Tibial nerve (tissue), 4 donors: ENCODE data around the gene LMF1. TPM values are rescaled to one million over a fixed set of nuclear protein-coding genes. Genes with fewer than 3 reads are reported as not detected.
"Not testable (repeated sequence)": the region's sequence is repeated elsewhere in the genome, so short reads cannot be mapped to it uniquely, and the experiment has no call there.

Source experiments
- DNase-seq, 2 donors: peaks; one replicate each; pipeline ENCODE4 v3.0.0-alpha.2; 2019; ENCODE audit warnings: low spot score in 2 of 2
- H3K27ac ChIP-seq, 4 donors: fragments of 200-600 bp; sonication (generic) in 3 of 4; one replicate each; pipeline ENCODE4 v1.5.1; 2017 to 2019; ENCODE audit warnings: mild to moderate bottlenecking in 1 of 4
- H3K27me3 ChIP-seq, 2 donors: fragments of 200-600 bp; sonication (generic) in 1 of 2; one replicate each; pipeline versions ENCODE4 v1.5.1 to v1.6.0; 2017 to 2019
- H3K36me3 ChIP-seq, 3 donors: fragments of 200-600 bp; sonication (generic); one replicate each; pipeline ENCODE4 v1.5.1; 2018 to 2019
- H3K4me1 ChIP-seq, 4 donors: fragments of 200-600 bp; sonication (generic) in 3 of 4; one replicate each; pipeline ENCODE4 v1.5.1; 2017 to 2019
- H3K4me3 ChIP-seq, 4 donors: fragments of 200-600 bp; sonication (generic) in 3 of 4; one replicate each; pipeline ENCODE4 v1.5.1; 2017 to 2019; ENCODE audit warnings: mild to moderate bottlenecking in 1 of 4, moderate library complexity in 1 of 4
- H3K9me3 ChIP-seq, 4 donors: fragments of 200-600 bp; sonication (generic) in 3 of 4; one replicate each; pipeline ENCODE4 v1.5.1; 2017 to 2019
- EP300 ChIP-seq, 2 donors: sonication (generic); formaldehyde crosslinking; IDR thresholded peaks; one replicate each; pipeline ENCODE4 v1.6.1; 2017; ENCODE audit warnings: antibody characterized with exemption in 2 of 2, mild to moderate bottlenecking in 1 of 2
- POLR2A ChIP-seq, 2 donors: fragments of 450-650 bp; IDR thresholded peaks; one replicate each; pipeline ENCODE4 v1.6.1; 2017; ENCODE audit warnings: antibody characterized with exemption in 2 of 2, mild to moderate bottlenecking in 2 of 2, moderate library complexity in 2 of 2
- WGBS, 2 donors: methylation state at CpG; one replicate each; pipeline ENCODE4 v1.1.5; 2018; 5-methylcytosine and 5-hydroxymethylcytosine counted together
- total RNA-seq, 4 donors: library from RNA; depleted of rRNA; stranded (reverse); fragments of >200 nt; gene quantifications; one replicate each; pipeline ENCODE4 v1.1.0, GENCODE V29; 2016
- TF ChIP-seq, protein P1 (sequence below), 5 experiments: fragments of 200-600 bp in 3 of 5; fragments of 450-650 bp in 2 of 5; sonication (generic) in 3 of 5; IDR thresholded peaks; one replicate each; pipeline ENCODE4 v1.5.1; 2016 to 2019; ENCODE audit warnings: antibody characterized with exemption in 5 of 5, mild to moderate bottlenecking in 3 of 5, moderate library complexity in 2 of 5

Gene LMF1
- total RNA-seq, 4 donors from 2014 or later = 24.5 to 58.5 (median 31.8) TPM

DNA sequence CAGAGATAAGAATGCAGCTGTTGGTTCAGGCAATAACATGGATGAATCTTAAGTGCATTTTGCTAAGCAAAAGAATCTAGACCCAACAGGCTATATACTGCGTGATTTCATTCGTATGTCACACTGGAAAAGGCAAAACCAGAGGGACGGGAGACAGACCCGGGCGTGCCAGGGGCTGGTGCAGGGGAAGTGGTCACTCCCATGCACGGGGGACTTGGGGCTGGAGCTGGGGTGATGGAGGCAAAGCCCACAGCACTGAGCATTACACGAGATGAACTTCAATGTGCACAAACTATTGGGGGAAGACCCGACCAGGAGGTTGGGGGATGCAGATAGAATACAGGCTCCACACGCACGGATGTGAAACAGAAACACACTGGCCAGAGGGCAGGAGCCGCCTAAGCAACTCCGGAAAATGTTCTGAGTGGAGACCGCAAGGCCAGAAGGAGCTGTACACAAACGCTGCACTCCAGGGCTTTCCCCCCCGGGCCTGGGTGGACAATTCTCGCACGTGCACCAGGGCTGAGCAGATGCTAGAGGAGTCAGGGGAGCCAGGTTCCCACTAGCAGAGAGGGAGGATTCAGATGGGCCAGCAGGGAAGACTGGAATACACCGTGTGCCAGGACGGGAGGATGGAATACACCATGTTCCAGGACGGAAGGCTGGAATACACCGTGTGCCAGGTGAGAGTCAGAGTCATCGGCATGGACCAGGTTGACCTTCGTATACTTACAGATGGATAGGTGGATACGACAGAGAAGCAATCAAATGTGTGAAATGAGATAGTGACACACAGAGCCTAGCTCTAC lies 11.3 kb downstream of the LMF1 start:
- WGBS, 2 donors = 84% methylated on average over 24 of the region's 24 CpGs
- Histone ChIP-seq H3K36me3 (peaks cover 0 to 14% (median 0%) of the 10 kb centered on the region in 3 donors), H3K27ac (no peak overlapping the region), H3K4me3 (no peak overlapping the region), H3K9me3 (peaks cover 0 to 13% (median 0%) of the 10 kb centered on the region in 4 donors), H3K27me3 (no peaks in the 10 kb centered on the region), H3K4me1 (peaks cover 0 to 20% (median 3%) of the 10 kb centered on the region in 4 donors)
- DNase-seq = no peak
- no peak for TF ChIP-seq EP300 (IDR thresholded peaks at IDR 0.05)
- TF ChIP-seq, protein P1, sequence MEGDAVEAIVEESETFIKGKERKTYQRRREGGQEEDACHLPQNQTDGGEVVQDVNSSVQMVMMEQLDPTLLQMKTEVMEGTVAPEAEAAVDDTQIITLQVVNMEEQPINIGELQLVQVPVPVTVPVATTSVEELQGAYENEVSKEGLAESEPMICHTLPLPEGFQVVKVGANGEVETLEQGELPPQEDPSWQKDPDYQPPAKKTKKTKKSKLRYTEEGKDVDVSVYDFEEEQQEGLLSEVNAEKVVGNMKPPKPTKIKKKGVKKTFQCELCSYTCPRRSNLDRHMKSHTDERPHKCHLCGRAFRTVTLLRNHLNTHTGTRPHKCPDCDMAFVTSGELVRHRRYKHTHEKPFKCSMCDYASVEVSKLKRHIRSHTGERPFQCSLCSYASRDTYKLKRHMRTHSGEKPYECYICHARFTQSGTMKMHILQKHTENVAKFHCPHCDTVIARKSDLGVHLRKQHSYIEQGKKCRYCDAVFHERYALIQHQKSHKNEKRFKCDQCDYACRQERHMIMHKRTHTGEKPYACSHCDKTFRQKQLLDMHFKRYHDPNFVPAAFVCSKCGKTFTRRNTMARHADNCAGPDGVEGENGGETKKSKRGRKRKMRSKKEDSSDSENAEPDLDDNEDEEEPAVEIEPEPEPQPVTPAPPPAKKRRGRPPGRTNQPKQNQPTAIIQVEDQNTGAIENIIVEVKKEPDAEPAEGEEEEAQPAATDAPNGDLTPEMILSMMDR (IDR thresholded peaks at IDR 0.05) = no peak
- TF ChIP-seq POLR2A (IDR thresholded peaks at IDR 0.05) = no peak

DNA sequence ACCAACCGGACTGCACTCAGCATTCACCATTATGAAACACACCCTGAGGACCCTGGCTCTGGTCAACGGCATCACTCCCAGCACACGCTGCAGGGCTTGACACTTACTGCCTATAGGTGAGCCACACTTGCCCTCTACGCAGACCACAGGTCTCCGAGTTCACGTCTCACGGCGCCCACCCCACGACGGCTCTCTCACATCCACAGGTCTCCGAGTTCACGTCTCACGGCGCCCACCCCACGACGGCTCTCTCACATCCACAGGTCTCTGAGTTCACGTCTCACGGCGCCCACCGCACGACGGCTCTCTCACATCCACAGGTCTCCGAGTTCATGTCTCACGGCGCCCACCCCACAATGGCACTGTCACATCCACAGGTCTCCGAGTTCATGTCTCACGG lies 15.0 kb downstream of the LMF1 start:
- H3K36me3 ChIP-seq = peaks cover 0 to 38% (median 5%) of the 10 kb centered on the region in 3 donors
- 94 to 96% methylated on average over 27 of the region's 27 CpGs for WGBS, 2 donors
- DNase-seq, H3K4me1 ChIP-seq, H3K4me3 ChIP-seq, H3K27me3 ChIP-seq, H3K27ac ChIP-seq: not testable (repeated sequence)
- peaks cover 0 to 13% (median 0%) of the 10 kb centered on the region in 4 donors for H3K9me3 ChIP-seq

DNA sequence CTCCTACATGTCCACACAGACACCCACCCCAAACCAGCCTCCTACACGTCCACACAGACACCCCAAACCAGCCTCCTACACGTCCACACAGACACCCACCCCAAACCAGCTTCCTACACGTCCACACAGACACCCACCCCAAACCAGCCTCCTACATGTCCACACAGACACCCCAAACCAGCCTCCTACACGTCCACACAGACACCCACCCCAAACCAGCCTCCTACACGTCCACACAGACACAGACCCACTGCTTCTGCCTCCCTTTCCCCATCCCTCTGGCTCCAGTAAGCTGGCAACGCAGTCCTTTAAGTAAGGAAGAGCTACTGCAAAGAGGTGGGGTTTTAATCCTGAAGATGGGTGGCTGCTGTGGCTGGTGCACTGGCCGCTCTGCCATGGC lies 17.0 kb downstream of the LMF1 start:
- 90 to 96% methylated on average over 4 of the region's 7 CpGs for WGBS, 2 donors
- H3K27ac ChIP-seq, H3K27me3 ChIP-seq, DNase-seq, H3K4me1 ChIP-seq, H3K4me3 ChIP-seq: not testable (repeated sequence)
- peaks cover 0 to 35% (median 5%) of the 10 kb centered on the region in 3 donors for H3K36me3 ChIP-seq
- peaks cover 0 to 13% (median 0%) of the 10 kb centered on the region in 4 donors for H3K9me3 ChIP-seq

DNA sequence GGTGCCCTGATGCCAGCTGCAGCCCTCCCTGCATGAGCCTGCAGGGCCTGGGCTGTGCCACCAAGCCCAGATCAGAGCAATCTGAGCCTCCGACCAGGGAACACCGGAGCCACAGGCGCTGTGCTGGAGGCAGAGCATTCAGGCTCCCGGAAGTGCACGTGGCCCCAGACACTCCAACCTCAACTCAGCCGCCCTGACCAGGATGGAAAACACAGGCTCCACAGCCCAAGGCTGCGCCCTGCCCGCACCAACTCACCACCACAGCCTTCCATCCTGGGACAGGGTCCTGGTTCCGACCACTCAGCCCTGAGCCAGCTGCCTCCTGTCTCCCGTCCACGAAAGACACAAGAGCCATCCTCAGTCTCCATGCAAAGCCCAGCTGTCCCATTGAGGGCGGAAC lies 18.5 kb downstream of the LMF1 start:
- 91 to 96% methylated on average over 6 to 12 of the region's 12 CpGs for WGBS, 2 donors
- Histone ChIP-seq H3K36me3 (peaks cover 0 to 32% (median 5%) of the 10 kb centered on the region in 3 donors), H3K4me1 (no peaks in the 10 kb centered on the region), H3K27me3 (no peaks in the 10 kb centered on the region), H3K27ac (no peak overlapping the region), H3K4me3 (no peak overlapping the region), H3K9me3 (peaks cover 0 to 7% (median 0%) of the 10 kb centered on the region in 4 donors)
- no peak for DNase-seq
- TF ChIP-seq EP300 (IDR thresholded peaks at IDR 0.05) (no peak), POLR2A (IDR thresholded peaks at IDR 0.05) (no peak)
- TF ChIP-seq, protein P1 (IDR thresholded peaks at IDR 0.05) = no peak

DNA sequence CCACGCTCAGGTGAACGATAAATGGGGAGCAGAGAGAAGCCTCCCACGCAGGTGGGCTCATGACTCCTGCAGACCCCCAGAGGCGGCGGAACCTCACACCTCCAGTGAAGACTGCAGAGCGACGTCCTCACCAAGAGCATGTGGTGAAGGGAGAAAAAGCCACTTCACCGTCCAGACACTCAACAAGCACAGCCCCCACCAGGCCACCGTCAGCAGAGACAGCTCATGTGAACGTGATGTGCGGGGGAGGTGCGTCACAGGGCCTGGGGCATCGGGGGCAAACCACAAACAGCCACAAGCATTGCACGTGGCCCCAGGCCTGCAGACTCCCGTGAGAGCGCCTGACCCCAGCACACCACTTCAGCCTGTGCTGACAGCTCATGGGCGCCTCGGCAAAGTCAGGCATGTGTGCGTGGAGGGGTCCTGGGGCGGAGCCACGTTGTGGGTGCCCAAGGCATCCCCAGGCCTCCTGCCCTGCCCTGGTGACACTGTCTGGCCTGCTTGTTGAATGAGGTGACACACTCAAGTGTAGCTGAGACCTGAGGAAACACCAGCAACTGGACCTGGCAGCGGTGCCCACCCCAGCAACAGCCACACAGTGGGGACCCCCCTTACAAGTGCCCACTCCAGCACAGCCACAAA lies 19.0 kb downstream of the LMF1 start:
- Histone ChIP-seq H3K4me1 (no peaks in the 10 kb centered on the region), H3K4me3 (no peak overlapping the region), H3K9me3 (peaks cover 0 to 2% (median 0%) of the 10 kb centered on the region in 4 donors), H3K36me3 (peaks cover 0 to 34% (median 5%) of the 10 kb centered on the region in 3 donors), H3K27ac (no peak overlapping the region), H3K27me3 (no peaks in the 10 kb centered on the region)
- WGBS, 2 donors = 82 to 91% methylated on average over 14 to 19 of the region's 22 CpGs
- no peak for DNase-seq
- TF ChIP-seq, protein P1 (IDR thresholded peaks at IDR 0.05) = no peak
- TF ChIP-seq EP300 (IDR thresholded peaks at IDR 0.05) (no peak), POLR2A (IDR thresholded peaks at IDR 0.05) (no peak)

DNA sequence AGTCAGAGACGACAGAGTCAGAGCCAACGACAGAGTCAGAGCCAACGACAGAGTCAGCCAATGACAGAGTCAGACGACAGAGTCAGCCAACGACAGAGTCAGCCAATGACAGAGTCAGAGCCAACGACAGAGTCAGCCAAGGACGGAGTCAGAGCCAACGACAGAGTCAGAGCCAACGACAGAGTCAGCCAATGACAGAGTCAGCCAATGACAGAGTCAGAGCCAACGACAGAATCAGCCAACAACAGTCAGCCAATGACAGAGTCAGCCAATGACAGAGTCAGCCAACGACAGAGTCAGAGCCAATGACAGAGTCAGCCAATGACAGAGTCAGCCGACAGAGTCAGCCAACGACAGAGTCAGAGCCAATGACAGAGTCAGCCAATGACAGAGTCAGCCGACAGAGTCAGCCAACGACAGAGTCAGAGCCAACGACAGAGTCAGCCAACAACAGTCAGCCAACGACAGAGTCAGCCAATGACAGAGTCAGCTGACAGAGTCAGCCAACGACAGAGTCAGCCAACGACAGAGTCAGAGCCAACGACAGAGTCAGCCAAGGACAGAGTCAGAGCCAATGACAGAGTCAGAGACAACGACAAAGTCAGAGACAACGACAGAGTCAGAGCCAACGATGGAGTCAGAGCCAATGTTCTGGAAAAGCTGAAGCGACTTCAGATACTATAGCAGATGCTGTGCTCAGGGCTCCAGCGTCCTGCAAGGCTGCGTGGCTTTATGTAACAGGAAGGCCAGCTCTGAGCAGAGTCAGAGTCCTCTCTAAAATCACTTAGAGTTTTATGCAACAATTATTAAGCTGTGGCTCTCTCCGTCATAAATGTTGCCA lies 19.8 kb downstream of the LMF1 start:
- not testable (repeated sequence) for H3K4me3 ChIP-seq, DNase-seq, H3K4me1 ChIP-seq, H3K9me3 ChIP-seq, H3K27me3 ChIP-seq, H3K27ac ChIP-seq
- H3K36me3 ChIP-seq = peaks cover 0 to 42% (median 5%) of the 10 kb centered on the region in 3 donors
- 69 to 76% methylated on average over 27 of the region's 27 CpGs for WGBS, 2 donors

DNA sequence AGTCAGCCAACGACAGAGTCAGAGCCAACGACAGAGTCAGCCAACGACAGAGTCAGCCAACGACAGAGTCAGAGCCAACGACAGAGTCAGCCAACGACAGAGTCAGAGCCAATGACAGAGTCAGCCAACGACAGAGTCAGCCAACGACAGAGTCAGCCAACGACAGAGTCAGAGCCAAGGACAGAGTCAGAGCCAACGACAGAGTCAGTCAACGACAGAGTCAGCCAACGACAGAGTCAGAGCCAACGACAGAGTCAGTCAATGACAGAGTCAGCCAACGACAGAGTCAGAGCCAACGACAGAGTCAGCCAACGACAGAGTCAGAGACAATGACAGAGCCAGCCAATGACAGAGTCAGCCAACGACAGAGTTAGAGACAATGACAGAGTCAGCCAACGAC lies 22.0 kb downstream of the LMF1 start:
- H3K9me3 ChIP-seq, H3K4me1 ChIP-seq, H3K27ac ChIP-seq, DNase-seq, H3K27me3 ChIP-seq, H3K4me3 ChIP-seq: not testable (repeated sequence)
- peaks cover 0 to 55% (median 0%) of the 10 kb centered on the region in 3 donors for H3K36me3 ChIP-seq
- 69 to 77% methylated on average over 18 of the region's 18 CpGs for WGBS, 2 donors

DNA sequence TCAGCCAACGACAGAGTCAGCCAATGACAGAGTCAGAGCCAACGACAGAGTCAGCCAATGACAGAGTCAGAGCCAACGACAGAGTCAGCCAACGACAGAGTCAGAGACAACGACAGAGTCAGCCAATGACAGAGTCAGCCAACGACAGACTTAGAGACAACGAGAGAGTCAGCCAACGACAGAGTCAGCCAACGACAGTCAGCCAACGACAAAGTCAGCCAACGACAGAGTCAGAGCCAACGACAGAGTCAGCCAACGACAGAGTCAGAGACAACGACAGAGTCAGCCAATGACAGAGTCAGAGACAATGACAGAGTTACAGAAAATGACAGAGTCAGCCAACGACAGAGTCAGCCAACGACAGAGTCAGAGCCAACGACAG lies 22.9 kb downstream of the LMF1 start:
- 79 to 87% methylated on average over 17 of the region's 17 CpGs for WGBS, 2 donors
- not testable (repeated sequence) for H3K27ac ChIP-seq, H3K27me3 ChIP-seq, H3K4me1 ChIP-seq, H3K4me3 ChIP-seq, H3K9me3 ChIP-seq, DNase-seq
- peaks cover 0 to 58% (median 0%) of the 10 kb centered on the region in 3 donors for H3K36me3 ChIP-seq
